Sigmoid colon (tissue), 7 donors: Measurements from ENCODE around the gene CCR8. TPM values are rescaled to one million over a fixed set of nuclear protein-coding genes. Genes with fewer than 3 reads are reported as not detected.
A peak's percentile ranks its signal among the peaks of the same experiment; 100 is the strongest.

Experiments used
- DNase-seq: peaks from one replicate; pipeline ENCODE4 v3.0.0-alpha.2; 2019
- H3K27ac ChIP-seq, 4 donors: fragments of 200-600 bp; sonication (generic); one replicate each; pipeline ENCODE4 v1.5.1; 2016 to 2019; ENCODE audit warnings: mild to moderate bottlenecking in 1 of 4
- H3K27me3 ChIP-seq, 3 donors: fragments of 200-600 bp; sonication (generic); one replicate each; pipeline ENCODE4 v1.5.1; 2019; ENCODE audit warnings: mild to moderate bottlenecking in 1 of 3
- H3K36me3 ChIP-seq, 4 donors: fragments of 200-600 bp; sonication (generic); one replicate each; pipeline ENCODE4 v1.5.1; 2016 to 2019
- H3K4me1 ChIP-seq, 4 donors: fragments of 200-600 bp; sonication (generic); one replicate each; pipeline ENCODE4 v1.5.1; 2017 to 2019
- H3K4me3 ChIP-seq, 4 donors: fragments of 200-600 bp; sonication (generic); one replicate each; pipeline ENCODE4 v1.5.1; 2017 to 2019; ENCODE audit warnings: mild to moderate bottlenecking in 2 of 4, moderate library complexity in 1 of 4
- H3K9me3 ChIP-seq, 4 donors: fragments of 200-600 bp in 3 of 4; sonication (generic) in 3 of 4; one replicate each; pipeline versions ENCODE4 v1.5.1 to v1.6.1; 2013 to 2019
- CTCF ChIP-seq, 4 experiments: fragments of 450-650 bp in 3 of 4; fragments of 200-600 bp in 1 of 4; IDR thresholded peaks; one replicate each; pipeline ENCODE4 v1.5.1; 2016 to 2019; ENCODE audit warnings: antibody characterized with exemption in 4 of 4, mild to moderate bottlenecking in 3 of 4, moderate library complexity in 2 of 4
- EP300 ChIP-seq, 4 donors: sonication (generic); formaldehyde crosslinking; IDR thresholded peaks; one replicate each; pipeline ENCODE4 v1.6.1; 2017; ENCODE audit warnings: antibody characterized with exemption in 4 of 4
- POLR2A ChIP-seq, 2 donors: fragments of 450-650 bp; IDR thresholded peaks; one replicate each; pipeline ENCODE4 v1.6.1; 2016; ENCODE audit warnings: antibody characterized with exemption in 2 of 2, mild to moderate bottlenecking in 2 of 2, moderate library complexity in 2 of 2
- POLR2AphosphoS5 ChIP-seq, 4 donors: sonication (generic); formaldehyde crosslinking; IDR thresholded peaks; one replicate each; pipeline ENCODE4 v1.6.1; 2017; ENCODE audit warnings: antibody characterized with exemption in 4 of 4
- WGBS, 2 donors: extraction: QIAGEN DNeasy Blood & Tissue Kit; methylation state at CpG; one replicate each; pipeline ENCODE4 v1.1.7; 2013; 5-methylcytosine and 5-hydroxymethylcytosine counted together
- intact Hi-C: fragments of 100-400 bp; cut with DNase I; formaldehyde crosslinking; loops from one replicate; pipeline ENCODE4 v1.15.1; 2023
- polyA plus RNA-seq, 3 donors: library from polyadenylated mRNA; stranded (reverse); fragments of 200-250 nt; gene quantifications; one replicate each; pipeline ENCODE4 v1.2.3, GENCODE V29; 2013
- total RNA-seq, 4 donors: library from RNA; depleted of rRNA; stranded (reverse); fragments of >200 nt; gene quantifications; one replicate each; pipeline ENCODE4 v1.1.0, GENCODE V29; 2016
- donor health status: healthy with polysubstance abuse.
- donor health status: Bipolar disorder and iron deficiency.
- donor health status: healthy.

CCR8 gene
- total and polyA plus RNA-seq, 7 donors: 0.93 TPM; not detected in 6

- H3K27me3 ChIP-seq: no peaks in the 10 kb centered on the region
- no peak for TF ChIP-seq EP300 (IDR thresholded peaks at IDR 0.05)
- no peak for TF ChIP-seq POLR2A (IDR thresholded peaks at IDR 0.05)
- TF ChIP-seq POLR2AphosphoS5 (IDR thresholded peaks at IDR 0.05): no peak
- TF ChIP-seq CTCF (IDR thresholded peaks at IDR 0.05): peak; percentile 64 to 83 (median 74)
- peak; percentile 81 for DNase-seq
- WGBS, 2 donors: 16 to 28% methylated on average over 3 of the region's 3 CpGs
- H3K9me3 ChIP-seq: no peaks in the 10 kb centered on the region
- intact Hi-C loops: loop anchor here (1.0 kb wide), 1 partner anchor 162 kb away; no protein-coding TSS in a partner anchor
- H3K4me3 ChIP-seq: no peak overlapping the region
- H3K4me1 ChIP-seq: no peaks in the 10 kb centered on the region
- no peaks in the 10 kb centered on the region for H3K36me3 ChIP-seq
- H3K27ac ChIP-seq: no peak overlapping the region
Observed at GRCh38 chr3:39288300-39288808, 41.2 kb upstream of the CCR8 start.

- no peak for DNase-seq
- H3K9me3 ChIP-seq: no peaks in the 10 kb centered on the region
- H3K4me3 ChIP-seq: no peak overlapping the region
- intact Hi-C loops: no loop called here
- 84 to 89% methylated on average over 4 of the region's 4 CpGs for WGBS, 2 donors
- TF ChIP-seq POLR2AphosphoS5 (IDR thresholded peaks at IDR 0.05) (no peak), EP300 (IDR thresholded peaks at IDR 0.05) (no peak), POLR2A (IDR thresholded peaks at IDR 0.05) (no peak)
- no peaks in the 10 kb centered on the region for H3K36me3 ChIP-seq
- no peaks in the 10 kb centered on the region for H3K27me3 ChIP-seq
- H3K4me1 ChIP-seq: no peaks in the 10 kb centered on the region
- no peak overlapping the region for H3K27ac ChIP-seq
Observed at GRCh38 chr3:39289107-39289506, 40.4 kb upstream of the CCR8 start.

- peak overlapping the region in 1 of 4 donors; percentile 21 for H3K27ac ChIP-seq
- 28 to 55% methylated on average over 4 of the region's 4 CpGs for WGBS, 2 donors
- intact Hi-C loops: loop anchor here (2.0 to 5.0 kb wide), 2 partner anchors 83 to 189 kb away; no protein-coding TSS in a partner anchor
Observed at GRCh38 chr3:39290255-39290654, 39.3 kb upstream of the CCR8 start.

GRCh38 chr3:39291903-39292329, 37.6 kb upstream of the CCR8 start:
- Histone ChIP-seq H3K4me1 (no peaks in the 10 kb centered on the region), H3K27ac (no peak overlapping the region), H3K36me3 (no peaks in the 10 kb centered on the region), H3K4me3 (no peak overlapping the region), H3K9me3 (no peaks in the 10 kb centered on the region), H3K27me3 (no peaks in the 10 kb centered on the region)
- no peak for TF ChIP-seq POLR2AphosphoS5 (IDR thresholded peaks at IDR 0.05)
- peak; percentile 75 to 93 (median 80) for TF ChIP-seq CTCF (IDR thresholded peaks at IDR 0.05)
- TF ChIP-seq POLR2A (IDR thresholded peaks at IDR 0.05): no peak
- TF ChIP-seq EP300 (IDR thresholded peaks at IDR 0.05): no peak
- intact Hi-C loops: loop anchor here (2.0 to 5.0 kb wide), 3 partner anchors 85 to 191 kb away; no protein-coding TSS in a partner anchor
- 15 to 28% methylated on average over 5 of the region's 5 CpGs for WGBS, 2 donors
- peak; percentile 77 for DNase-seq

More at GRCh38 chr3:39290255-39290654, 39.3 kb upstream of the CCR8 start:
- no peak for DNase-seq
- H3K36me3 ChIP-seq: no peaks in the 10 kb centered on the region
- no peak overlapping the region for H3K4me3 ChIP-seq
- H3K27me3 ChIP-seq: no peaks in the 10 kb centered on the region
- TF ChIP-seq POLR2A (IDR thresholded peaks at IDR 0.05): no peak
- TF ChIP-seq POLR2AphosphoS5 (IDR thresholded peaks at IDR 0.05): no peak
- no peak for TF ChIP-seq EP300 (IDR thresholded peaks at IDR 0.05)
- no peak for TF ChIP-seq CTCF (IDR thresholded peaks at IDR 0.05)
- H3K9me3 ChIP-seq: no peaks in the 10 kb centered on the region
- H3K4me1 ChIP-seq: no peaks in the 10 kb centered on the region

- 63 to 85% methylated on average over 4 of the region's 4 CpGs for WGBS, 2 donors
- intact Hi-C loops: loop anchor here (2.0 to 5.0 kb wide), 2 partner anchors 86 to 102 kb away; no protein-coding TSS in a partner anchor
- Histone ChIP-seq H3K27ac (no peak overlapping the region), H3K36me3 (no peaks in the 10 kb centered on the region), H3K4me3 (no peak overlapping the region), H3K4me1 (no peaks in the 10 kb centered on the region), H3K9me3 (no peaks in the 10 kb centered on the region), H3K27me3 (no peaks in the 10 kb centered on the region)
- TF ChIP-seq POLR2AphosphoS5 (IDR thresholded peaks at IDR 0.05) (no peak), POLR2A (IDR thresholded peaks at IDR 0.05) (no peak), EP300 (IDR thresholded peaks at IDR 0.05) (no peak), CTCF (IDR thresholded peaks at IDR 0.05) (no peak)
- no peak for DNase-seq
Observed at GRCh38 chr3:39292961-39293360, 36.5 kb upstream of the CCR8 start.
